Lung (tissue), 12 donors: Measurements from ENCODE around the gene TSPAN18. TPM values are rescaled to one million over a fixed set of nuclear protein-coding genes. Genes with fewer than 3 reads are reported as not detected.

ENCODE experiments used
- ATAC-seq: fragments of 200-7000 bp; cut with Tn5 transposase; one replicate; pipeline ENCODE4 v1.9.1; 2020; ENCODE audit warnings: moderate number of reproducible peaks; ENCODE audit not compliant: insufficient read depth, low FRiP score
- DNase-seq, 3 donors: peaks; one replicate each; pipeline ENCODE4 v3.0.0-alpha.2; 2013 to 2017
- H3K27ac ChIP-seq, 2 donors: one replicate each; pipeline ENCODE4 v1.5.1; 2013; ENCODE audit warnings: mild to moderate bottlenecking in 2 of 2, moderate library complexity in 2 of 2, control low read depth in 1 of 2, inconsistent platforms in 1 of 2, low read depth in 1 of 2, low read length in 1 of 2
- H3K27me3 ChIP-seq, 3 donors: one replicate each; pipeline ENCODE4 v1.5.1; 2013; ENCODE audit warnings: low read length in 2 of 3; ENCODE audit not compliant: control insufficient read depth in 3 of 3, insufficient read depth in 3 of 3
- H3K36me3 ChIP-seq, 4 donors: one replicate each; pipeline ENCODE4 v1.5.1; 2013; ENCODE audit warnings: low read length in 4 of 4, mild to moderate bottlenecking in 1 of 4, moderate library complexity in 1 of 4; ENCODE audit not compliant: control insufficient read depth in 4 of 4, insufficient read depth in 4 of 4
- H3K4me1 ChIP-seq, 5 donors: one replicate each; pipeline ENCODE4 v1.5.1; 2013; ENCODE audit warnings: low read length in 5 of 5, mild to moderate bottlenecking in 2 of 5, moderate library complexity in 1 of 5; ENCODE audit not compliant: control insufficient read depth in 5 of 5, insufficient read depth in 5 of 5
- H3K4me3 ChIP-seq: one replicate; pipeline ENCODE4 v1.5.1; 2013; ENCODE audit warnings: mild to moderate bottlenecking, control low read depth, moderate library complexity
- H3K9ac ChIP-seq, 2 donors: one replicate each; pipeline ENCODE4 v1.5.1; 2013; ENCODE audit warnings: low read length in 2 of 2, control low read depth in 1 of 2; ENCODE audit not compliant: insufficient read depth in 1 of 2
- H3K9me3 ChIP-seq, 4 donors: one replicate each; pipeline ENCODE4 v1.5.1; 2013; ENCODE audit warnings: low read length in 3 of 4, mild to moderate bottlenecking in 1 of 4, moderate library complexity in 1 of 4; ENCODE audit not compliant: control insufficient read depth in 4 of 4, insufficient read depth in 3 of 4
- CTCF ChIP-seq: IDR thresholded peaks from 2 replicates; pipeline ENCODE4 v1.5.1; 2012; ENCODE audit warnings: mild to moderate bottlenecking; ENCODE audit errors: control extremely low read depth, extremely low read depth
- WGBS, 2 donors: extraction: QIAGEN DNeasy Blood & Tissue Kit; methylation state at CpG; one replicate each; pipeline ENCODE4 v1.1.7; 2013; 5-methylcytosine and 5-hydroxymethylcytosine counted together
- polyA plus RNA-seq, 2 donors: library from polyadenylated mRNA; stranded (reverse); fragments of 200-250 nt; gene quantifications; one replicate each; pipeline ENCODE4 v1.2.1, GENCODE V29; 2013
- total RNA-seq, 2 donors: library from RNA; depleted of rRNA in 1 of 2; stranded (reverse); fragments of >200 nt in 1 of 2; gene quantifications; one replicate each; pipeline ENCODE4 v1.2.1, GENCODE V29; 2014 to 2021
- donor health status: control.
- donor health status: control.
- donor health status: Bipolar disorder and iron deficiency.
- donor health status: healthy.
- donor health status: DM: yes; HTN: yes; CAD: no.

TSPAN18 gene
- total and polyA plus RNA-seq, 4 donors, result 8.3 to 40.7 (median 21.4) TPM

- Histone ChIP-seq H3K4me1 (peaks cover 6 to 18% (median 10%) of the 10 kb centered on the region in 5 donors), H3K36me3 (no peaks in the 10 kb centered on the region), H3K9ac (no peak overlapping the region), H3K27ac (peak overlapping the region in 1 of 2 donors; percentile 48), H3K27me3 (no peaks in the 10 kb centered on the region), H3K9me3 (peaks cover 0 to 4% (median 0%) of the 10 kb centered on the region in 4 donors), H3K4me3 (no peak overlapping the region)
- no peak for TF ChIP-seq CTCF
- DNase-seq (peak in 1 of 3 donors; percentile 6), ATAC-seq (no peak)
- WGBS, 2 donors, result 80% methylated on average over 7 of the region's 7 CpGs
Measured at GRCh38 chr11:44750551-44751465, 24.0 kb downstream of the TSPAN18 start.

GRCh38 chr11:44752300-44752699 is 25.5 kb downstream of the TSPAN18 start:
- Histone ChIP-seq H3K9ac (no peak overlapping the region), H3K4me3 (no peak overlapping the region), H3K27ac (no peak overlapping the region), H3K9me3 (peaks cover 0 to 4% (median 0%) of the 10 kb centered on the region in 4 donors), H3K4me1 (peaks cover 6 to 18% (median 10%) of the 10 kb centered on the region in 5 donors), H3K36me3 (no peaks in the 10 kb centered on the region), H3K27me3 (no peaks in the 10 kb centered on the region)
- 93 to 95% methylated on average over 2 of the region's 2 CpGs for WGBS, 2 donors
- DNase-seq (no peak), ATAC-seq (no peak)
- no peak for TF ChIP-seq CTCF

GRCh38 chr11:44752713-44753112 is 26.0 kb downstream of the TSPAN18 start:
- DNase-seq, result no peak
- H3K27ac ChIP-seq, result no peak overlapping the region
- no peaks in the 10 kb centered on the region for H3K36me3 ChIP-seq
- peaks cover 0 to 4% (median 0%) of the 10 kb centered on the region in 4 donors for H3K9me3 ChIP-seq
- H3K27me3 ChIP-seq, result no peaks in the 10 kb centered on the region
- peaks cover 6 to 18% (median 10%) of the 10 kb centered on the region in 5 donors for H3K4me1 ChIP-seq
- H3K4me3 ChIP-seq, result no peak overlapping the region
- no peak for TF ChIP-seq CTCF
- ATAC-seq, result no peak
- H3K9ac ChIP-seq, result no peak overlapping the region
- 95 to 100% methylated on average over 1 of the region's 1 CpG for WGBS, 2 donors
